ENCODE data around the gene SSC4D.

- TF ChIP-seq CTCF (conservative IDR thresholded peaks at IDR 0.05; ENCODE audit: low read length) (no peak), EZH2phosphoT487 (IDR thresholded peaks at IDR 0.05; ENCODE audit: borderline replicate concordance, low read depth, low read length) (no peak)
Measured at GRCh38 chr7:76351372-76351771, 58.1 kb downstream of the SSC4D start.
